ENCODE data around the gene SCP2.

The SCP2 gene

DNA sequence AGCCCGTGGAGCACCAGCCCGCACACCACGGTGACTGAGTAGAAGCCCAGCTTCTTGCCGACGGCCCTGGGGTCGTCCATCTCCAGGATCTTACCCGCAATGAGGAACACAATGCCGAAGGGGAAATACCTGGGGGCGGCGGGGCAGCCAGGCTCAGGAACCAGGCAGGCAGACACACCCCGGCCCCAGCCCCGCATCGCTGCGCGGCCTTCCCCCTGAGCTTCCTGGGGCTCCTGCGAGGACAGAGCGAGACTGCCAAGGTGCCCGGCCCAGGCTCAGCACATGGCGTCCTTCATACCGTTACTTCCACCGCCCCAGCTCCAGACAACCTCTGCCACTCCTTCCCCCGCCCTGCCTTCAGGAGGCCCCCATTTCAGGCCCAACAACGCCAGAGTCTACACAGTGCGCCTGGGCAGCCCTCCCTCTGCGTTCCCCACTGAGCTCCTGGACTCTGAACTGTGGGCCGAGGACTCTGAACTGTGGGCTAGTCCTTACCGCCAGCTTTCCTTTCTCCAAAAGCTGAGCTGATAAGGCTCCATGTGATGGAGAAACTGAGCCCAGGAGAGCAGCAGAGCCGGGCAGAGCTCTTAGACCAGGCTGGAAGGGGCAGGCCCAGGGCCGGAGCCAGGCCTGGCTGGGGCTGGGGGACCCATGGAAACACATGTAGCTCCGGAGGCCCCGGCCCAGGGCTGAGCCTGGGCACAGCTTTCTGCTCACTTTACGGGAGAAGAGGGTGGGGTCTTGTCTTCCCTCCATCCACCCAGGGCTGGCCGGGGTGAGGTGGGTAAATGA lies 165.8 kb downstream of the SCP2 start:
- H2BK5ac ChIP-seq (ENCODE audit: low read length): peak overlapping the region; percentile 70
- no peak overlapping the region for H3K4ac ChIP-seq (ENCODE audit: low read length)
- peaks cover 0 to 5% of the 10 kb centered on the region in 2 donors for H3K4me1 ChIP-seq (ENCODE audit: control insufficient read depth in 2 of 2, insufficient read depth in 1 of 2, low read depth in 1 of 2, low read length in 2 of 2)
- no peak overlapping the region for H2BK12ac ChIP-seq (ENCODE audit: low read length)
- no peaks in the 10 kb centered on the region for H3K36me3 ChIP-seq (replicated peaks in 1 of 2; ENCODE audit: control insufficient read depth in 2 of 2, insufficient read depth in 2 of 2, low read length in 2 of 2)
- H3K9me3 ChIP-seq (replicated peaks in 1 of 2; ENCODE audit: control insufficient read depth in 2 of 2, insufficient read depth in 1 of 2, low read depth in 1 of 2, low read length in 2 of 2): peaks cover 10 to 23% of the 10 kb centered on the region in 2 donors
- H3K27ac ChIP-seq (replicated peaks; ENCODE audit: low read length): no peak overlapping the region
- peak overlapping the region; percentile 73 for H3K18ac ChIP-seq (ENCODE audit: low read length)
- no peak overlapping the region for H3K4me2 ChIP-seq (ENCODE audit: insufficient read depth, low read length, poor library complexity, severe bottlenecking)
- peak overlapping the region; percentile 61 for H3K23ac ChIP-seq (ENCODE audit: low read depth, low read length, poor library complexity)
- DNase-seq (ENCODE audit: low spot score): no peak
- H3K14ac ChIP-seq (ENCODE audit: low read length): peak overlapping the region; percentile 87
- peak overlapping the region; percentile 56 for H2AK5ac ChIP-seq (ENCODE audit: low read depth, low read length)
- H2BK120ac ChIP-seq (ENCODE audit: low read depth, low read length): no peak overlapping the region
- peak overlapping the region; percentile 74 for H4K8ac ChIP-seq (ENCODE audit: low read depth, low read length)
- no peak overlapping the region for H2AFZ ChIP-seq (ENCODE audit: low read length)
- H4K91ac ChIP-seq (ENCODE audit: low read depth, low read length, poor library complexity): no peak overlapping the region
- no CpG with 5 or more reads among the region's 33 CpGs for WGBS, 2 donors (ENCODE audit: extremely low coverage in 2 of 2, insufficient read length in 2 of 2, insufficient replicate concordance in 1 of 2)
- peaks cover 0 to 16% (median 2%) of the 10 kb centered on the region in 3 experiments for H3K27me3 ChIP-seq (ENCODE audit: control insufficient read depth in 3 of 3, insufficient read depth in 3 of 3, low read depth in 1 of 3, low read length in 3 of 3)
- H3K4me3 ChIP-seq (ENCODE audit: low read length in 2 of 2): no peak overlapping the region
- no peaks in the 10 kb centered on the region for H3K79me1 ChIP-seq (ENCODE audit: low read depth, low read length)
- peak overlapping the region; percentile 64 for H2BK15ac ChIP-seq (ENCODE audit: low read length)
- peak overlapping the region; percentile 3 for H3K9ac ChIP-seq (ENCODE audit: low read depth, low read length, poor library complexity)

DNA sequence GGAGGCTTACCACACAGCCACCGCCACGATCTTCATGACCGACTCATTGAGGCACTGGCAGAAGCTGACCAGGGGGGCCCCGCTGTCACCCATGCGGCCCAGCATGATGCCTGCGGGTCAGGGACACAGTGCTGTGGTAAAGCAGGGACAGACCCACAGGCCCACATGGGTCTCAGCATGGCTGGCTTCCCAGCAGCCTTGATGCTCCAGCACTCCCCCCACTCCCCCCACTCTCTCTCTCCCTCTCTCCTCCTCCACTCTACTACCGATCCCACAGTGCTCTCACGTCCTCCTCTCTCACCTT lies 166.3 kb downstream of the SCP2 start:
- H3K4ac ChIP-seq (ENCODE audit: low read length): no peak overlapping the region
- H3K36me3 ChIP-seq (replicated peaks in 1 of 2; ENCODE audit: control insufficient read depth in 2 of 2, insufficient read depth in 2 of 2, low read length in 2 of 2): no peaks in the 10 kb centered on the region
- peak overlapping the region; percentile 87 for H3K14ac ChIP-seq (ENCODE audit: low read length)
- DNase-seq (ENCODE audit: low spot score): no peak
- no peak overlapping the region for H2BK120ac ChIP-seq (ENCODE audit: low read depth, low read length)
- H2BK5ac ChIP-seq (ENCODE audit: low read length): peak overlapping the region; percentile 70
- H3K27me3 ChIP-seq (ENCODE audit: control insufficient read depth in 3 of 3, insufficient read depth in 3 of 3, low read depth in 1 of 3, low read length in 3 of 3): peaks cover 0 to 16% (median 4%) of the 10 kb centered on the region in 3 experiments
- H3K9ac ChIP-seq (ENCODE audit: low read depth, low read length, poor library complexity): no peak overlapping the region
- H3K9me3 ChIP-seq (replicated peaks in 1 of 2; ENCODE audit: control insufficient read depth in 2 of 2, insufficient read depth in 1 of 2, low read depth in 1 of 2, low read length in 2 of 2): peaks cover 10 to 27% of the 10 kb centered on the region in 2 donors
- peak overlapping the region; percentile 73 for H3K18ac ChIP-seq (ENCODE audit: low read length)
- no peak overlapping the region for H3K27ac ChIP-seq (replicated peaks; ENCODE audit: low read length)
- peaks cover 0 to 4% of the 10 kb centered on the region in 2 donors for H3K4me1 ChIP-seq (ENCODE audit: control insufficient read depth in 2 of 2, insufficient read depth in 1 of 2, low read depth in 1 of 2, low read length in 2 of 2)
- no peak overlapping the region for H4K8ac ChIP-seq (ENCODE audit: low read depth, low read length)
- H3K4me2 ChIP-seq (ENCODE audit: insufficient read depth, low read length, poor library complexity, severe bottlenecking): no peak overlapping the region
- H3K79me1 ChIP-seq (ENCODE audit: low read depth, low read length): no peaks in the 10 kb centered on the region
- H2AFZ ChIP-seq (ENCODE audit: low read length): no peak overlapping the region
- no peak overlapping the region for H3K23ac ChIP-seq (ENCODE audit: low read depth, low read length, poor library complexity)
- H2AK5ac ChIP-seq (ENCODE audit: low read depth, low read length): peak overlapping the region; percentile 32
- no peak overlapping the region for H3K4me3 ChIP-seq (ENCODE audit: low read length in 2 of 2)
- H2BK12ac ChIP-seq (ENCODE audit: low read length): peak overlapping the region; percentile 85
- H2BK15ac ChIP-seq (ENCODE audit: low read length): no peak overlapping the region
- H4K91ac ChIP-seq (ENCODE audit: low read depth, low read length, poor library complexity): no peak overlapping the region
- WGBS, 2 donors (ENCODE audit: extremely low coverage in 2 of 2, insufficient read length in 2 of 2, insufficient replicate concordance in 1 of 2): no CpG with 5 or more reads among the region's 8 CpGs

DNA sequence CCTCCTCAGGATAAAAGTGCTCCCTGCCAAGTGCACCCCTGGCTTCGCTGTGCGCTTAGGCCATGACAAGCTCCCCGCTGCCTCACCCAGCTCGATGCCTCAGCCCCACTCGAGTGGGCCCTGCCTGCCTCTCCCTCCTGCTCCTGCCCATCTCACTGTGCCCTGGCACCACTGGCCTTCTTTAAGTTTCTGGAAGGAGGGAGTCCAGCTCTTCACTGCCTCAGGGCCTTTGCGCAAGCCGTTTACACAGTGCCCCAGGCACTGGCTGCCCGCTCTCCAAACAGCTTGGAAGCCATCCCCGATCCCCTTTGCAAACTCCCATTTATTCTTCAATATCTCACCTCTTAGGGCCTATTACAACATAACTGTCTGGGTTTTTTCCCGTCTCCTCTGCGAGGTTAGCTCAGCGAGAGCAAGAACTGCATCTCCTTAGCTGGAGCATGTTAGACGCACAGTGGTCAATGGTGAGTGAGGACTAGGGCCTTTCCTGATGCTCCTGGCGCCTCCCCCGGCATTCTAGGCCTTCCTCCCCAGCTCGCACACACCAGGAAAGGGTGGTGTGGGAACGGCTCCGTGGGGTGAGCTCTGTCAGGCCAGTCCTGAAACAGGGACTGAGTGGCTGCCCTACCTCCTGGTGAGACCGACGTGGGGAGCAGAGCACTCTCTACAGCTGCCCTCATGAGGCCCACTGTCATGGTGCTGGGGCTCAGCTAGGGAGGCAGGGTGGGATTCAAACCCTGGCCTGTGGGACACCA lies 166.9 kb downstream of the SCP2 start:
- no CpG with 5 or more reads among the region's 20 CpGs for WGBS, 2 donors (ENCODE audit: extremely low coverage in 2 of 2, insufficient read length in 2 of 2, insufficient replicate concordance in 1 of 2)
- Histone ChIP-seq H3K4ac (ENCODE audit: low read length) (peak overlapping the region; percentile 30), H4K91ac (ENCODE audit: low read depth, low read length, poor library complexity) (peak overlapping the region; percentile 22), H3K4me1 (ENCODE audit: control insufficient read depth in 2 of 2, insufficient read depth in 1 of 2, low read depth in 1 of 2, low read length in 2 of 2) (peaks cover 0 to 4% of the 10 kb centered on the region in 2 donors), H3K23ac (ENCODE audit: low read depth, low read length, poor library complexity) (peak overlapping the region; percentile 69), H3K18ac (ENCODE audit: low read length) (peak overlapping the region; percentile 80), H2AK5ac (ENCODE audit: low read depth, low read length) (peak overlapping the region; percentile 32), H3K14ac (ENCODE audit: low read length) (peak overlapping the region; percentile 58), H3K9me3 (replicated peaks in 1 of 2; ENCODE audit: control insufficient read depth in 2 of 2, insufficient read depth in 1 of 2, low read depth in 1 of 2, low read length in 2 of 2) (peaks cover 10 to 33% of the 10 kb centered on the region in 2 donors), H2BK120ac (ENCODE audit: low read depth, low read length) (no peak overlapping the region), H3K9ac (ENCODE audit: low read depth, low read length, poor library complexity) (no peak overlapping the region), H4K8ac (ENCODE audit: low read depth, low read length) (no peak overlapping the region), H3K27ac (replicated peaks; ENCODE audit: low read length) (no peak overlapping the region), H2BK12ac (ENCODE audit: low read length) (peak overlapping the region; percentile 85), H3K36me3 (replicated peaks in 1 of 2; ENCODE audit: control insufficient read depth in 2 of 2, insufficient read depth in 2 of 2, low read length in 2 of 2) (no peaks in the 10 kb centered on the region), H2BK5ac (ENCODE audit: low read length) (peak overlapping the region; percentile 70), H2AFZ (ENCODE audit: low read length) (no peak overlapping the region), H2BK15ac (ENCODE audit: low read length) (peak overlapping the region; percentile 64), H3K4me3 (ENCODE audit: low read length in 2 of 2) (no peak overlapping the region), H3K79me1 (ENCODE audit: low read depth, low read length) (no peaks in the 10 kb centered on the region), H3K27me3 (ENCODE audit: control insufficient read depth in 3 of 3, insufficient read depth in 3 of 3, low read depth in 1 of 3, low read length in 3 of 3) (peaks cover 0 to 16% (median 5%) of the 10 kb centered on the region in 3 experiments), H3K4me2 (ENCODE audit: insufficient read depth, low read length, poor library complexity, severe bottlenecking) (no peak overlapping the region)
- no peak for DNase-seq (ENCODE audit: low spot score)

DNA sequence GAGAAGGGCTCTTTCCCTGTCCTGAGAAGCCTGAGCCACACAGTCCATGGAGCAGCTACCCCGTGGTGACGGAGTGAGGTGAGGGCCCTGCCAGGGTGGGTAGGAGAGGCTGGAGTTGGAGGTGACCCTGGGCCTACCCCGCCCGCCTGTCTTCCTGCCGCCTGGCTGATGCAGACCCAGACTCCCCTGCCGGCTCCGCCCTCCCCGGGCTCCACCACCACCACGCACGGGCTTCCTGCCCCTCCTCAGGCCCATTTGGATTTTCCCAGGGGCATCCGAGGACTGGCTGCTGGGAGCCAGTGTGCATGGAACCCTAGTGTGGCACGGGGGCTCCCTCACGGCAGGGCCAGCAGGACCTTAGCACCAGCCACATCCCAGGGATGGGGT lies 167.4 kb downstream of the SCP2 start:
- H2AK5ac ChIP-seq (ENCODE audit: low read depth, low read length): no peak overlapping the region
- H2BK12ac ChIP-seq (ENCODE audit: low read length): no peak overlapping the region
- H3K4me2 ChIP-seq (ENCODE audit: insufficient read depth, low read length, poor library complexity, severe bottlenecking): no peak overlapping the region
- H3K9me3 ChIP-seq (replicated peaks in 1 of 2; ENCODE audit: control insufficient read depth in 2 of 2, insufficient read depth in 1 of 2, low read depth in 1 of 2, low read length in 2 of 2): peaks cover 16 to 35% of the 10 kb centered on the region in 2 donors
- H3K27me3 ChIP-seq (ENCODE audit: control insufficient read depth in 3 of 3, insufficient read depth in 3 of 3, low read depth in 1 of 3, low read length in 3 of 3): peaks cover 0 to 16% (median 5%) of the 10 kb centered on the region in 3 experiments
- peak overlapping the region; percentile 59 for H3K23ac ChIP-seq (ENCODE audit: low read depth, low read length, poor library complexity)
- H3K79me1 ChIP-seq (ENCODE audit: low read depth, low read length): no peaks in the 10 kb centered on the region
- no peak overlapping the region for H2BK120ac ChIP-seq (ENCODE audit: low read depth, low read length)
- WGBS, 2 donors (ENCODE audit: extremely low coverage in 2 of 2, insufficient read length in 2 of 2, insufficient replicate concordance in 1 of 2): no CpG with 5 or more reads among the region's 13 CpGs
- peaks cover 0 to 2% of the 10 kb centered on the region in 2 donors for H3K36me3 ChIP-seq (replicated peaks in 1 of 2; ENCODE audit: control insufficient read depth in 2 of 2, insufficient read depth in 2 of 2, low read length in 2 of 2)
- peaks cover 0 to 2% of the 10 kb centered on the region in 2 donors for H3K4me1 ChIP-seq (ENCODE audit: control insufficient read depth in 2 of 2, insufficient read depth in 1 of 2, low read depth in 1 of 2, low read length in 2 of 2)
- no peak overlapping the region for H3K27ac ChIP-seq (replicated peaks; ENCODE audit: low read length)
- H2BK5ac ChIP-seq (ENCODE audit: low read length): peak overlapping the region; percentile 70
- peak overlapping the region; percentile 22 for H4K91ac ChIP-seq (ENCODE audit: low read depth, low read length, poor library complexity)
- H2BK15ac ChIP-seq (ENCODE audit: low read length): peak overlapping the region; percentile 64
- H3K4me3 ChIP-seq (ENCODE audit: low read length in 2 of 2): no peak overlapping the region
- H4K8ac ChIP-seq (ENCODE audit: low read depth, low read length): no peak overlapping the region
- no peak overlapping the region for H3K4ac ChIP-seq (ENCODE audit: low read length)
- peak overlapping the region; percentile 47 for H3K14ac ChIP-seq (ENCODE audit: low read length)
- H3K18ac ChIP-seq (ENCODE audit: low read length): peak overlapping the region; percentile 80
- H2AFZ ChIP-seq (ENCODE audit: low read length): no peak overlapping the region
- DNase-seq (ENCODE audit: low spot score): no peak
- H3K9ac ChIP-seq (ENCODE audit: low read depth, low read length, poor library complexity): no peak overlapping the region

Data from neuronal stem cell (in vitro differentiated cells).